ENCODE results near the gene FAM98C.
A peak's percentile ranks its signal among the peaks of the same experiment; 100 is the strongest.

FAM98C gene

DNA sequence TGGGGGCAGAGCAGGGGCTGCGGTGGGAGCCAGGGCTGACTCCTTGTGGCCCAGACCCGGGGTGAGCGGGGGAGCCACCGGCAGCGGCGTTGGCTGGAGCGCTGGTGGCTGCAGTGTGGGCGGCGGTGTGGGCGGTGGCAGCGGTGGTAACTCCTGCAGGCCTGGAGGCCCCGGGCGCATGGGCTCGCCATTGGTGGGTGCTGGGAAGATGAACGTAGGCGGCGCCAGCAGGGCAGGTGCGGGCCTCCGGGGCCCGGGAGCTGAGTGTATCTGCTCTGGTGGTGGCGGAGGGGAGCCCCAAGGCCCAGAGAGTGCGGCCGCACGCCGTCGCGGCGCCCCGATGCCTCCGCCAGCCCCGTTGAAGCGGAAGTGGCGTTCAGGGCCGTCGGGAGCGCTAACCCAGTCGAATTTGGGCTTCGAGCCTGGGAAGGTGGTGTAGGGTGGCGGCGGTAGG is 17.1 kb upstream of the FAM98C start:
- peak; percentile 70 for DNase-seq (ENCODE audit: insufficient read length, low spot score)
- peak; percentile 67 for FAIRE-seq
- TF ChIP-seq PAX5 (IDR thresholded peaks at IDR 0.05; ENCODE audit: insufficient read depth, low read length, severe bottlenecking) = no peak
- no peak for TF ChIP-seq POLR2AphosphoS5 (IDR thresholded peaks at IDR 0.05; ENCODE audit: low read depth, low read length)
- no peak for TF ChIP-seq TAF1 (IDR thresholded peaks at IDR 0.05; ENCODE audit: low read depth, low read length)
- peak; percentile 32; the same call in 1 of the 2 replicates for TF ChIP-seq SPI1 (IDR thresholded peaks at IDR 0.05; ENCODE audit: low read depth, low read length)
- TF ChIP-seq POLR2A (IDR thresholded peaks at IDR 0.05; ENCODE audit: low read depth, low read length) = 0 out of 2 replicates have a peak, but pooled peaks have one; percentile 11
- no peak for TF ChIP-seq POU2F2 (IDR thresholded peaks at IDR 0.05; ENCODE audit: low read depth, low read length)

DNA sequence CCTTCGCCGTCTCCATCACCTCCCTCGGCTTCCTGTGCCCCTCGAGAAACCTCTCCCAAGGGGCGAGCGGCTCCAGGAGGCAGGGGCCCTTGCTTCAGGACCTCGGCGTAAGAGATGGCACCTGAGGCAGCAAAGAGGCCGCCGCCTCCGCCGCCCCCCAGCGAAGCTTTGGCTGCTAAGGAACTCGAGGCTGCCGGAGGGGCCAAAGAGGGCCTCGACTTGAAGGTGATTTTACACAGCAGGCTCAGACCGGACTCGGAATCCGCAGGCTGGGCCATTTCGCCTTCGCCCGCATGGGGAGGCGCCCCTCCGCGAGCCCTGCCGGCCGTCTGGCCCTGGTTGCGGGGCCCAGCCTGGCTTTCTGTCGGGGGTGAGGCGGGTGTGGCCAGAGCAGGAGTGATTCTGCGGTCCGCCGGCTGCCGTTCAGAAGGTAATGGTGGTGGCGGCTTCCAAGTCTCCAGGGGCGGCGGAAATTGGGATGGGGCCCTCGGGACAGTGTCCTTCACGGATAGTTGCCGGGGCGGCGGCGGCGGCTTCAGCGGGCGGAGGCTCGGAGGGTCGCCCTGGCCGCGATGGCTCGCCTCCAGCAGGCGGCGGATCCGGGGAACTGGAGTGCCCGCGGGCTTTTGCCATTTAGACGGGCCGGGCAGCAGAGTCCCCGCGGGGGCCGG is 16.5 kb upstream of the FAM98C start:
- DNase-seq (ENCODE audit: insufficient read length, low spot score) (no peak), FAIRE-seq (no peak)
- TF ChIP-seq POU2F2 (IDR thresholded peaks at IDR 0.05; ENCODE audit: low read depth, low read length) (no peak), SPI1 (IDR thresholded peaks at IDR 0.05; ENCODE audit: low read depth, low read length) (no peak), POLR2A (IDR thresholded peaks at IDR 0.05; ENCODE audit: low read depth, low read length) (no peak), POLR2AphosphoS5 (IDR thresholded peaks at IDR 0.05; ENCODE audit: low read depth, low read length) (no peak), PAX5 (IDR thresholded peaks at IDR 0.05; ENCODE audit: insufficient read depth, low read length, severe bottlenecking) (no peak), TAF1 (IDR thresholded peaks at IDR 0.05; ENCODE audit: low read depth, low read length) (no peak)

DNA sequence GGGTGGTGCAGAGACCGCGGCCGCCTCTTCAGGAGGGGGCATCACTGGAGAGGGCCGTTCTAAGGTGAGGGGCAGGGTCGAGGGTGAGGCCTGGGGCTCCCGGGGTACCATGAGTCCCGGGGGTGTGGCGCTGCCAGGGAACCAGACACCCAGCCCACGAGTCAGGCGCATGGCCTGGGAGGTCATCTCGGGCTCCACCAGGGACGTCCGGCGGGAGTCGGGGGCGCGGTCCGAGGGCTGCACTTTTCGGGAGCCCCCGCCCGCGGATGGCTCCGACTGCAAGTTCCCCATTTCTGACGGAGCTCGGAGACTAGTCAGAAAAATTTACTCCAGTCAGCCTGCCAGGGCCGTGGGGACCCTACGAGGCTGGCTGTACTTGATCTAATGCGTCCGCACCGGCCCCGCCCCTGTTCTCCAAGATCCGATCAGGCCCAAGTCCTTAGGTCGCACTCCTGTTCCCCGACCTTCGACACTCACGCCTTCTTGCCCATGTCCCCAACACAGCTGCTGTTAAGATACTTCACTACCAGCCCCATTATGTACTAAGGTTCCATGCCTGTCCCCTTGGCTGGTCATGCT is 15.8 kb upstream of the FAM98C start:
- DNase-seq (ENCODE audit: insufficient read length, low spot score) (no peak), FAIRE-seq (no peak)
- TF ChIP-seq TAF1 (IDR thresholded peaks at IDR 0.05; ENCODE audit: low read depth, low read length) = no peak
- TF ChIP-seq POLR2AphosphoS5 (IDR thresholded peaks at IDR 0.05; ENCODE audit: low read depth, low read length) = no peak
- TF ChIP-seq SPI1 (IDR thresholded peaks at IDR 0.05; ENCODE audit: low read depth, low read length) = no peak
- no peak for TF ChIP-seq PAX5 (IDR thresholded peaks at IDR 0.05; ENCODE audit: insufficient read depth, low read length, severe bottlenecking)
- TF ChIP-seq POU2F2 (IDR thresholded peaks at IDR 0.05; ENCODE audit: low read depth, low read length) = no peak
- TF ChIP-seq POLR2A (IDR thresholded peaks at IDR 0.05; ENCODE audit: low read depth, low read length) = no peak

DNA sequence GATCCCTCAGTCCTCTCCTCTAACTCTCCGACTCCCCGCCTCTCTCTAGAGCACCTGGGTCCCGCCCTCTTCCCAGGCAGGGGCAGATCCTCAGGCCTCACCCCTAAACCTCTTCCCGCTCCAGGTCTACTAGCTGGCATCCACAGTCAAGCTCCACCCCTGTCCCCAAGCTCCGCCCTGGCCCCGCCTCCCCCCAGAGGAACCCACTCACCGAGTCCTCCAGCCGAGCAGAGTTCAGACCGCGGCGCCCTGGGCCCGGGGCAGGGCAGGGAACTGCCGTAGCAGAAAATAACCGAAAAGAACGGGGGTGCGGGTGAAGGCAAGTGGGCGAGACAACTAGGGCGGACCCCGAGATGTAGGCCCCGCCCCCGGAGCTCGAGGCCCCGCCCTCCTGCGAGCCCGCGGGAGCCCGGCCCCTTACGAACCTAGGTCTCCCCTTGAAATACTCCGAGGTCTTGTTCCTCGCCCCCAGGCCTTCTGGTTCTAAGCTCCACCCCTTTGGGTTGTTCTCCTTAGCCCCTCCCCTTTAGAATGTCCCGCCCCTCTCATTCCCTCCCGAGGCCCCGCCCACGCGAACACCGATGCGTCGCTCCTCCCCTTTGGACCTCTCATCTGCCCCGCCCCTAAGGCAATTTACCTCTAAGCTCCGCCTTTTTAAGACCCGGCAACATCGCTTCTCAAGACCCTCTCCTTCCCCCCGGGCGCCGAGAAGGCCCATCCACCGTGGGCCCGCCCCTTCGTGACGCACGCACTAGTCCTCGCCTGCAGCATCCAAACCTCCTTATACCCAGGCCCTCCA is 15.1 kb upstream of the FAM98C start, which contains the start of gene GGN:
Gene GGN, minus strand, starts transcription at position 485 of the 799 bp plus-strand sequence. CDS start 773 bp downstream, outside the sequence.
- peak; percentile 77 for FAIRE-seq
- DNase-seq (ENCODE audit: insufficient read length, low spot score) = peak; percentile 81
- TF ChIP-seq POLR2A (IDR thresholded peaks at IDR 0.05; ENCODE audit: low read depth, low read length) (no peak), POU2F2 (IDR thresholded peaks at IDR 0.05; ENCODE audit: low read depth, low read length) (no peak), PAX5 (IDR thresholded peaks at IDR 0.05; ENCODE audit: insufficient read depth, low read length, severe bottlenecking) (no peak), TAF1 (IDR thresholded peaks at IDR 0.05; ENCODE audit: low read depth, low read length) (no peak), POLR2AphosphoS5 (IDR thresholded peaks at IDR 0.05; ENCODE audit: low read depth, low read length) (no peak), SPI1 (IDR thresholded peaks at IDR 0.05; ENCODE audit: low read depth, low read length) (no peak)

DNA sequence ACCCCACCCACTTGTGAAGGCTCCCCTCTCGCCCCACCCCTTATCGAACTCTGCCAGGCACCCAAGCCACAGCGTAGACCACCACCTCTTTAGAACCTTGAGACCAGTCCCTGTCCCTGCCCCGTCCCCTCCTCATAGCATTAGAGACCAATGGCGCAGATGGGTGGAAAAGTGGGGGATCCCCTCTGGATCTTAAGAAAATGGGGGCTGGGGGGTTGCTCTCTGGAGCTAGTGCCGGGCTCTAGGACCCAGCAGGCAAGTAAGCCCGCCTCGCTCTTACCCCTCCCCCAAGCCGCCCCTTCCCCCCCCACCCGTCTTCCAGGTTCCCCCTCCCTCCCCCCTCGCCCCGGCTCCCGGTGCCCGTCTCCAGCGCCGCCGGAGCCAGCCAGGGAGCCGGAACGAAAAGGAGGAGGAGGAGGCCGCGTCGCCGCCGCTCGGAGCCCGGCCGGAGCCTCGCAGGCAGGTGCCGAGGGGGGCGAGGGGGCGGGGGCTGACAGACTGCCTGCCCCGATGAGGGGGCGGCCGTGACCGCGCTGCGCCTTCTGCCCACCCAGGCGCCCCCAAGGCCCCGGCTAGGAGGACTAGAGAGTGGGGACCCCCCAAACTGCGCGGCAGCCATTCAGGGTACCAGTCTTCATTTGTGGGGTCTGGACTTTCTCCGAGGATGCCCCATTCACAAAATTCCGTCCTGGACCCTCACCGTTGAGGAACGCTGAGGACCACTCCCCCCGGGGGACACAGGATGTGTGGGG is 14.4 kb upstream of the FAM98C start, which contains the start of gene SPRED3:
Gene SPRED3, plus strand, starts transcription at position 349 of the 752 bp plus-strand sequence. CDS start 1,606 bp downstream, outside the sequence.
- DNase-seq (ENCODE audit: insufficient read length, low spot score) = no peak
- TF ChIP-seq POLR2A (IDR thresholded peaks at IDR 0.05; ENCODE audit: low read depth, low read length) (no peak), SPI1 (IDR thresholded peaks at IDR 0.05; ENCODE audit: low read depth, low read length) (no peak), POU2F2 (IDR thresholded peaks at IDR 0.05; ENCODE audit: low read depth, low read length) (no peak), POLR2AphosphoS5 (IDR thresholded peaks at IDR 0.05; ENCODE audit: low read depth, low read length) (no peak), TAF1 (IDR thresholded peaks at IDR 0.05; ENCODE audit: low read depth, low read length) (no peak), PAX5 (IDR thresholded peaks at IDR 0.05; ENCODE audit: insufficient read depth, low read length, severe bottlenecking) (no peak)
- FAIRE-seq = no peak

DNA sequence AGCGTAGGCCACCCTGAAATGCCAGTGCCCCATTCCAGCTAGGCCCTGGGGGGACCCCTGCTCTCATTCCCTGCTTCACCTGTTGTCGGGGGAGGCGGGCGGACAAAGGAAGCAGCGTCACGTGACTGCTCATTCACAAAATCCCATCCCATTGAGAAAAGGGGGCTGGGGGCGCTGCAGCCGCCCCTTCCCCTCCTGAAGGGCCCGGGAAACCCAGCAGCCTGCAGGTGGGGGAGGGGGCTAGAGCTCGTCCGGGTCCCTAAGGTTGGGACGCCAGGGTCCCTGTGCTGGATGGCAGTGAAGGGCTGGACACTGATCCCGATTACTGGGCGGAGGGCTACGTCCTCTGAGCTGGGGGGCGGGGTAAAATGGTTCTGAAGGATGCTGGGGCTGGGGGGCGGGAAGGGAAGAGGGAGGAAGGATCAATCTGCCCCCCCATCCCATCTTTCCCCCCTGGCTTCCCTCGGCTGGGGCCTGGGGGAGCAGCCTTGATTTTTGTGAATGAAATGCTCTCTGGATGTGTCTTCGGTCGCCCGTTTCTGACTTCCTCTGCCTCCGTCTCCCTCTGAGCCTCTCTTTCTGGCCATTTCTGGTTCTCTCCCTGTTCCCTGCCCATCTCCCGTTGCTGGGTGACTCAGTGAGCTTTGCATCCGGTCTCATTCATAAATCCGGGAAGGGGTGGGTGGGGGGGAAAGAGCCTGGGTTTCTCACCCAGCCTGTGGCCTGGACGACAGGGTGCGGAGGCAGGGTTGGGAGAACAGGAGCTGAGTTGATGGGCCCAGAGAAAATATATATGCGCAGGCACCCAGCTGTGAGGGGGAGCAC is 13.6 kb upstream of the FAM98C start:
- DNase-seq (ENCODE audit: insufficient read length, low spot score) = no peak
- TF ChIP-seq SPI1 (IDR thresholded peaks at IDR 0.05; ENCODE audit: low read depth, low read length) (no peak), POLR2AphosphoS5 (IDR thresholded peaks at IDR 0.05; ENCODE audit: low read depth, low read length) (no peak), POU2F2 (IDR thresholded peaks at IDR 0.05; ENCODE audit: low read depth, low read length) (no peak), POLR2A (IDR thresholded peaks at IDR 0.05; ENCODE audit: low read depth, low read length) (no peak), PAX5 (IDR thresholded peaks at IDR 0.05; ENCODE audit: insufficient read depth, low read length, severe bottlenecking) (no peak), TAF1 (IDR thresholded peaks at IDR 0.05; ENCODE audit: low read depth, low read length) (no peak)
- FAIRE-seq = no peak

DNA sequence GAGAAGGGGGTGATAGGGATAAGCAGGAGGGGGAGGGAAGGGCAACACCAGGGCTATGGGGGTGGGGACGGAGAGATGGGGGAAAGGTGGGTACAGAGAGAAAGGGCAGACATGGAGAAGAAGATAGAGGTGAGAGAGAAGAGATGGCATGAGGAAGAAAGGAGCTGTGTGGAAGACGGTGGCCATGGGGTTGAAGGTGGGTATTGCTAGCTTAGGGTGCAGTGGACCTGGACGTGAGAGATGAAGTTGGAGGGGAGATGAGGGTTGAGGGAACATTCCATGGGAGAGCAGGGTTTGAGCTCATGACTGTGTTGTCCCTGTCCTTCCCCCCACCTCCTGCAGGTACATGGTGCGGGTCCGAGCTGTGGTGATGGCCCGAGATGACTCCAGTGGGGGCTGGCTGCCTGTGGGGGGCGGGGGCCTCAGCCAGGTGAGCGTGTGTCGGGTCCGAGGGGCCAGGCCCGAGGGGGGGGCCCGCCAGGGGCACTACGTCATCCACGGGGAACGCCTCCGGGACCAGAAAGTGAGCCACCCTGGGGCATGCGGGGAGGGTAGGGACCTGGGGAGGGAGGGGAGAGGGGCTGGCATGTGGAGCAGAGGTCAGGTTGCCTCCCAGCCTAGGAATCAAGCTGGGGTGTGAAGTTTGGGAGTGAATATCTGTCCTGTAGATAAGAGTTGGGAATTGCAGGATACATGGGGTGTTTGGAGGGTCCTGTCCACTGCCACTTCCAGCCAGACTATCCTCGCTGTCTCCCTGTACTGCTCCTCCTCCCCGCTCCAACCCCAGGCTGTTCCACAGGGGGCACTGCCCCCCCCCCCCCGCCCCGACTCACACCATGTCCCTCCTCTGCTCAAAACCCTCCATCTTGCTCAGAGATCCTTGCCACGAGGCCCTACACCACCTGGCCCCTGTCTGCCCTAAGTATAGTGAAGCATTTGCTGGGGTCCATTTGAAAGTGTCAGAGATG is 12.7 kb upstream of the FAM98C start:
- no peak for FAIRE-seq
- DNase-seq (ENCODE audit: insufficient read length, low spot score) = no peak
- TF ChIP-seq PAX5 (IDR thresholded peaks at IDR 0.05; ENCODE audit: insufficient read depth, low read length, severe bottlenecking) (no peak), POU2F2 (IDR thresholded peaks at IDR 0.05; ENCODE audit: low read depth, low read length) (no peak), TAF1 (IDR thresholded peaks at IDR 0.05; ENCODE audit: low read depth, low read length) (no peak), POLR2AphosphoS5 (IDR thresholded peaks at IDR 0.05; ENCODE audit: low read depth, low read length) (no peak), SPI1 (IDR thresholded peaks at IDR 0.05; ENCODE audit: low read depth, low read length) (no peak), POLR2A (IDR thresholded peaks at IDR 0.05; ENCODE audit: low read depth, low read length) (no peak)

All from GM12891 (cell line).